Cardiac muscle cell (in vitro differentiated cells and primary cell): Measurements from ENCODE around the gene ASAH2. TPM values are rescaled to one million over a fixed set of nuclear protein-coding genes. Genes with fewer than 3 reads are reported as not detected.

Experiments used
- DNase-seq, 2 donors: peaks; one replicate each; pipeline versions ENCODE4 v3.0.0 to v3.0.0-alpha.2; 2010 to 2017; ENCODE audit warnings: low read depth in 1 of 2, low spot score in 1 of 2
- H3K27ac ChIP-seq: fragments of 200-600 bp; sonication (generic); 2 replicates; pipeline ENCODE4 v1.5.1; 2016
- H3K27me3 ChIP-seq: fragments of 200-600 bp; sonication (generic); 2 replicates; pipeline ENCODE4 v1.6.0; 2016; ENCODE audit warnings: control low read depth
- H3K36me3 ChIP-seq: fragments of 200-600 bp; sonication (generic); 2 replicates; pipeline ENCODE4 v1.5.1; 2016; ENCODE audit warnings: control low read depth
- H3K4me1 ChIP-seq: fragments of 200-600 bp; sonication (generic); 2 replicates; pipeline ENCODE4 v1.8.1; 2017; ENCODE audit warnings: low read depth, mild to moderate bottlenecking, mixed run types
- H3K4me3 ChIP-seq: fragments of 200-600 bp; sonication (generic); 2 replicates; pipeline ENCODE4 v1.5.1; 2016; ENCODE audit warnings: mild to moderate bottlenecking
- H3K9me3 ChIP-seq: fragments of 200-600 bp; sonication (generic); 2 replicates; pipeline ENCODE4 v1.5.1; 2017; ENCODE audit warnings: low read depth, mild to moderate bottlenecking, control low read depth
- CTCF ChIP-seq: IDR thresholded peaks from 2 replicates; pipeline ENCODE4 v1.5.1; 2012; ENCODE audit warnings: low read depth, mild to moderate bottlenecking, low read length
- polyA plus RNA-seq: library from polyadenylated mRNA; unstranded; fragments of >200 nt; fragmentation: Nextera tagmentation; extraction: Ambion mirVana; gene quantifications from 2 replicates; pipeline ENCODE4 v1.2.1, GENCODE V29; 2016
- total RNA-seq: library from RNA; depleted of rRNA; stranded (reverse); fragments of >200 nt; gene quantifications from 2 replicates; pipeline ENCODE4 v1.2.3, GENCODE V29; 2016

The ASAH2 gene
- total and polyA plus RNA-seq, 2 experiments from 2014 or later = 0.12 to 0.15 TPM

GRCh38 chr10:50216894-50217293 is 34.4 kb downstream of the ASAH2 start:
- TF ChIP-seq CTCF = no peak
- Histone ChIP-seq H3K27ac (no peak overlapping the region), H3K9me3 (no peaks in the 10 kb centered on the region), H3K27me3 (no peaks in the 10 kb centered on the region), H3K4me3 (no peak overlapping the region), H3K36me3 (no peaks in the 10 kb centered on the region), H3K4me1 (no peaks in the 10 kb centered on the region)
- DNase-seq = peak in 1 of 2 donors; percentile 62

- no peaks in the 10 kb centered on the region for H3K36me3 ChIP-seq
- no peak overlapping the region for H3K4me3 ChIP-seq
- no peak for DNase-seq
- no peak for TF ChIP-seq CTCF
- no peaks in the 10 kb centered on the region for H3K27me3 ChIP-seq
- H3K4me1 ChIP-seq = no peaks in the 10 kb centered on the region
- no peaks in the 10 kb centered on the region for H3K9me3 ChIP-seq
- no peak overlapping the region for H3K27ac ChIP-seq
These were observed 34.9 kb downstream of the ASAH2 start for GRCh38 chr10:50216418-50216817.

- H3K36me3 ChIP-seq = no peaks in the 10 kb centered on the region
- no peaks in the 10 kb centered on the region for H3K9me3 ChIP-seq
- peaks cover 6% of the 10 kb centered on the region for H3K27me3 ChIP-seq
- no peak overlapping the region for H3K27ac ChIP-seq
- DNase-seq = no peak
- no peak for TF ChIP-seq CTCF
- H3K4me1 ChIP-seq = no peaks in the 10 kb centered on the region
- H3K4me3 ChIP-seq = no peak overlapping the region
These were observed 39.6 kb downstream of the ASAH2 start for GRCh38 chr10:50211670-50212069.

GRCh38 chr10:50210876-50211275 is 40.4 kb downstream of the ASAH2 start:
- no peaks in the 10 kb centered on the region for H3K9me3 ChIP-seq
- H3K4me3 ChIP-seq = no peak overlapping the region
- H3K36me3 ChIP-seq = no peaks in the 10 kb centered on the region
- no peaks in the 10 kb centered on the region for H3K4me1 ChIP-seq
- no peak for DNase-seq
- H3K27me3 ChIP-seq = peaks cover 8% of the 10 kb centered on the region
- TF ChIP-seq CTCF = no peak
- H3K27ac ChIP-seq = no peak overlapping the region

Other genes with a start within 250 kb of the ASAH2 start
- gene WASHC2A, start 183.6 kb downstream of the ASAH2 start, total RNA-seq = 16.1 and 18.2 TPM in 2 replicates
- 23.3 TPM in 2 replicates for gene WASHC2A, start 183.6 kb downstream of the ASAH2 start, polyA plus RNA-seq